Omental fat pad (tissue), 4 donors: ENCODE results near the gene TFEB. TPM values are rescaled to one million over a fixed set of nuclear protein-coding genes. Genes with fewer than 3 reads are reported as not detected.

ENCODE experiments used
- ATAC-seq: fragments of 150-250 bp; one replicate; pipeline ENCODE4 v1.9.1; 2016; ENCODE audit warnings: mild to moderate bottlenecking, moderate library complexity; ENCODE audit not compliant: low FRiP score
- DNase-seq: peaks from one replicate; pipeline ENCODE4 v3.0.0-alpha.2; 2019; ENCODE audit warnings: low spot score
- CTCF ChIP-seq, 3 donors: fragments of 450-650 bp; IDR thresholded peaks; one replicate each; pipeline ENCODE4 v1.5.1; 2016 to 2017; ENCODE audit warnings: antibody characterized with exemption in 3 of 3, mild to moderate bottlenecking in 3 of 3, moderate library complexity in 2 of 3
- total RNA-seq, 4 donors: library from RNA; depleted of rRNA; stranded (reverse); fragments of >200 nt; gene quantifications; one replicate each; pipeline ENCODE4 v1.1.0, GENCODE V29; 2016

The TFEB gene
- total RNA-seq, 4 donors from 2014 or later, result 7.1 to 24.4 (median 14.5) TPM

GRCh38 chr6:41697861-41698781 is 37.3 kb downstream of the TFEB start:
- TF ChIP-seq CTCF (IDR thresholded peaks at IDR 0.05), result no peak
- DNase-seq, result no peak
- no peak for ATAC-seq

- no peak for ATAC-seq
- DNase-seq, result no peak
- TF ChIP-seq CTCF (IDR thresholded peaks at IDR 0.05), result no peak
These were observed 38.6 kb downstream of the TFEB start for GRCh38 chr6:41696788-41697187.

DNA sequence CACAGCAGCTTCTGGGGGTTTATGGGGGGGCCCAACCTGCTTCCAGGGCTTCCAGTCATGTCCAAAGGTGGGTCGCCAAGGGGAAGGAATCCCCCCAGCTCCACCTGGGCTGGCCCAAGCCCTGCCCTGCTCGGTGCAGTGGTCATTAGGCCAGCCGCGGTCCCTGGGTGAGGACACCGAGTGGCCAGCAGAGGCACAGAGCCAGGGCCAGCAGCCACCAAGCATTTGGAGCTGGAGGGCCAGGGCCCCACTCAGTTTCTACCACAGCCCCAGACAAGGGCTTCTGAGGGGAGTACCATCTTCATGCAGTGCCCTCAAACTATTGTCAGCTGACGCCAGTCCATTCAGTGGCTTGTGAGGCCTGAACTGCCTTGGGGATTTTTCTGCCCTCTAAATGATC is 39.6 kb downstream of the TFEB start:
- DNase-seq (no peak), ATAC-seq (no peak)
- TF ChIP-seq CTCF (IDR thresholded peaks at IDR 0.05), result no peak

DNA sequence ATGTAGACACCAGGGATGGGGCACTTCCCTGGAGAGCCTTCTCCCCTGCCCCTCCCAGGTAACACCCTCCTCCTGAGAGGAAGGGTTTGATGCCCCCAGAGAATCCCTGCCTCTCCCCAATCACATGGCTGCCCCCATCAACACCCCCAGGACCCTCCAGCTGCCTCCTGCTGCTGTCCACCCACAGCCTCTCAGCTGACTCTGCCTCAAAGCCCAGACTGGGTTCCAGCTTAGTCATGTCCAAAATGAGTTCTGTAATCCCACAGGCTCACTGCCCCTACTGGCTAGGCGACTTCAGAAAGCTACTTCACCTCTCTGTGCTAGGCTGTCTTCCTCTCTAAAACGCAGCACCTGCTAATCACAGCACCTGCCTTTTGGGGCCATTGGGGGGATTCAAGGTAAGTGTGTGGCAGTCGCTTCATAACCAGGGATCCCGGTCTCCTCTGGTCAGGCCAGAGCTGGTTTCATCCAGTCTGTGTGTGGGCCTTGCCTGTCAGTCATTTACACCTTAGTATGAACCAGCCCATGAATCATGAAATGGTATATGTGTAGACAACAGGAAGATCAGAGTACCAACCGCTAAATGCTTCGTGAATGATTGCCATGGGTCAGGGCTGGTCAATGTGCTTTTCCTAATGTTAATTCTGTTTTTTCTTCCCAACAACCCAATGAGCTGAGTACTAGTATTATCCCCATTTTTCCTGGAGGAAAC is 40.4 kb downstream of the TFEB start:
- no peak for DNase-seq
- no peak for TF ChIP-seq CTCF (IDR thresholded peaks at IDR 0.05)
- no peak for ATAC-seq

DNA sequence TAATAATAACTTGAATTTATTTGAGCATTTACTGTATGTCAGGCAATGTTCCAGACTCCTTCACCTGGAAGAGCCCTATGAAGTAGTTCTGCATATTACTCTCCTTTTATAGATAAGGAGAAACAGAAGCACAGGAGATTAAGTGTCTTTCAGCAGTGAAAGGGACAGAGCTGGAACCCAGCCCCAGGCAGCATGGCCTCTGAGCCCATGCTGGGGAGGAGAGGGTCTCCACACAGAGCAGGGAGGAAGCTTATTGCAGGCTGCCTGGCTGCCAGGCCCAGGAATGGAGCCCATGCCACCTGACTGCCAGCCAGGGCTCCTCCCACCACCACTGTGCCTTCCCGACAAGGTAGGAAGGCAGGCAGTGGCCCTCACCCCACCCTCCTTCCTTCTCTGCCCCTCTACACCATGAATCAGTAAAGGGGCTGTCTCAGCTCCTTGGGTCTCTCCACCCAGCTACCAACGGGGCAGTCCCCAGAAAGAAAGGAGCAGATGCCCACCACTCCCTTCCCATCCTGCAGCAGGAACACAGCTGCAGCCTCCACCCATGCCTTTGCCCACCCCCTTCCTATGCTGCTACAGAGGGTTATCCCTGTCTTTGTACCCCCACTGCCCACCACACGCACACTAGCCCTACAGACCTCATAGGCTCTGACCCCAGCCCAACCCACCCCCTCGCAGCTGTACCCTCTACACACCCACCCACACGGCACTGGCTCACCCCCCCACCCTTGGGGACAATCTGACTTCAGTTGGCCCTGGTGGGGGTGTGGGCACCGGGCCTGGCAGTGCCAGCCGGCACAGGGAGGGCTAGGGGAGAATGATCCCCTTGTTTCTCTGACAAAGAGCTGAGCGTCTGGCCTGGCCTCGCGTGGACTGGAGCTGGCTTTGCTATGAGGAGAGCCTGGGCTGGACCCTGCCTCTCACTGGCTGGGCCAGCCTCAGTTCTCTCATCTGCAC is 41.8 kb downstream of the TFEB start:
- DNase-seq (no peak), ATAC-seq (no peak)
- no peak for TF ChIP-seq CTCF (IDR thresholded peaks at IDR 0.05)

DNA sequence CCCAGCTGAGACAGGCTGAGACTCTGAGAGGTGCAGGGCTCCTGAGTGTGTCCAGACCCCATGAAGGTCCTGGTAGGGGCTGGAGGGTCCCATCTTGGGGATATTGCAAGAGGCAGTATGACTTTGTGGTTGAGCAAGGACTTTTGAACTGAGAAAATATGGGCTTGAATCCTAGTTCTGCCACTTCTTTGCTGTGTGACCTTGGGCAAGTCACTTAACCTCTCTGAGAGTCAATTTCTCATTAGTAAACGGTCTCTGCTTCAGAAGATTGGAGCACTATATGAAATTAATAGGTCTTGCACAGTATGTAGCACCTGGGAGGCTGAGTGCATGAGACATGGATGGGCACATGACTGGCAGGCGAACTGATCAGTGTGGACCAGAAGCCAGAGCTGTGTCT is 42.7 kb downstream of the TFEB start:
- DNase-seq (no peak), ATAC-seq (no peak)
- no peak for TF ChIP-seq CTCF (IDR thresholded peaks at IDR 0.05)
